Measurements from ENCODE around the gene PKIB.

The PKIB gene

DNA sequence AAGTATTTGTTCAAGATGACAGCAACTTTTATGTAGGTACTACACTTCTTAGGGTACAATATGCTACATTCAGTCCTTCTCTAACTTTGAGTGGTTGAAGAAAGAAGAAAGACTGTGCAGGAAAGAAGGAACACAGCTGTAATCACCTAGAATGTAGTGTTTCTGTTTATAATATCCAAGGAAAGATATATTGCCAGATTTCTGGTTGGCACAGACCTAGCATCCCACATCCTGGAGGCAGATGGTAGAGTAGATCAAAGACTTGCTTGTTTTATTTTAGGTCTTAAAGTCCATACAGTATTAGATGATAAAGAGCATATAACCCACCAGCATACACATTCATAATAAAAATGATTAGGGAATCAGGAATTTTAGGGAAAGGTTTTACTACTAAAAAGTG is 156.1 kb downstream of the PKIB start:
- no peak overlapping the region for H3K4me3 ChIP-seq (ENCODE audit: low read depth in 1 of 2, low read length in 2 of 2)
- no peaks in the 10 kb centered on the region for H3K27me3 ChIP-seq (ENCODE audit: insufficient read depth, low read length, poor library complexity)
- no peak overlapping the region for H3K9ac ChIP-seq (ENCODE audit: low read depth, low read length)
- H4K20me1 ChIP-seq (ENCODE audit: insufficient read depth, low read length): no peaks in the 10 kb centered on the region
- no peak for DNase-seq
- H2AFZ ChIP-seq (ENCODE audit: low read depth, low read length): no peak overlapping the region; the same call in 1 of the 2 replicates
- no peaks in the 10 kb centered on the region for H3K4me1 ChIP-seq (ENCODE audit: insufficient read depth, low read length)
- TF ChIP-seq CTCF (IDR thresholded peaks at IDR 0.05; ENCODE audit: borderline replicate concordance, extremely low read depth, low read length, poor library complexity, severe bottlenecking): no peak
- TF ChIP-seq EZH2 (IDR thresholded peaks at IDR 0.05; ENCODE audit: borderline replicate concordance, low read depth, low read length, severe bottlenecking): no peak
- H3K4me2 ChIP-seq (ENCODE audit: insufficient read depth, low read length): no peak overlapping the region
- no peak overlapping the region for H3K27ac ChIP-seq (ENCODE audit: low read length)
- no peaks in the 10 kb centered on the region for H3K36me3 ChIP-seq (ENCODE audit: insufficient read depth, low read length)
- no peaks in the 10 kb centered on the region for H3K9me3 ChIP-seq (ENCODE audit: insufficient read depth, low read length, severe bottlenecking)
- H3K79me2 ChIP-seq (ENCODE audit: insufficient read depth, low read length): no peaks in the 10 kb centered on the region
- ATAC-seq (ENCODE audit: insufficient read depth, low read depth): no peak

DNA sequence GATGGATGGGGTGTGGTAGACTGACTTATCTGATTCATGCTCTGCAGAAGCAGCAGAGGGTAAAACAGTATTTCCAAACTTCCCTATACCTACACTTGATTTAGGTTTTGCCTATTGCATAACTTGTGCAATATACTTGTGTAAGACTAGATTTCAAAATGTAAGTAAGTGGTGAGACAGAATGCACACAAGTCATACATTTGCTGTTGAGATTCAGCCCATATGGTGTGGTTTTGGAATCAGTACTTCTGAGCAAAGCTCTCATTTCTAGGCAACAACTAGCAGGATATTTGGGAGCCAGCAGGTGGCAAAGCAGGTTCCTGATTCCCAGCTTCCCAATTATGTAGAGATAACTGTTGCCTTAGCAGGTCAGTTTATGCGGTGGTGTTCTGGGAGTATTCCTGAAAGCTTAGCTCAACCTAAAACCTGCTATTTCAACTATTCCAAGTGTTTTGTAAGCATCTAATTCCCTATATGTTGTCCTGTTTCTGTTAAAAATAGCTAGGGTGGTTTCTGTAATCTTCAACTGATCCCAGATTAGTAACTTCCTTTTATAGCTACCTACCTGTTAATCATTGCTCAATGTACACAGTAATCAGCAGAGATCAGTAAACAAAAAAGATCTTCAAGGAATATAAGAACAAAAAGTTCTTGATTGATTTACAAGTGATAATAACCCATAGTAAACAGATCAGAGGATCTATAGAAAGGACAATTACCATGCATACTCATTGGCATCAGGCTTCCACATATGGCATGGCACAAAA is 160.8 kb downstream of the PKIB start:
- Histone ChIP-seq H3K9ac (ENCODE audit: low read depth, low read length) (no peak overlapping the region), H3K27ac (ENCODE audit: low read length) (no peak overlapping the region), H3K4me1 (ENCODE audit: insufficient read depth, low read length) (no peaks in the 10 kb centered on the region), H3K4me3 (ENCODE audit: low read depth in 1 of 2, low read length in 2 of 2) (no peak overlapping the region), H3K27me3 (ENCODE audit: insufficient read depth, low read length, poor library complexity) (no peaks in the 10 kb centered on the region), H3K4me2 (ENCODE audit: insufficient read depth, low read length) (no peak overlapping the region), H2AFZ (ENCODE audit: low read depth, low read length) (no peak overlapping the region), H3K79me2 (ENCODE audit: insufficient read depth, low read length) (no peaks in the 10 kb centered on the region), H3K9me3 (ENCODE audit: insufficient read depth, low read length, severe bottlenecking) (no peaks in the 10 kb centered on the region), H4K20me1 (ENCODE audit: insufficient read depth, low read length) (no peaks in the 10 kb centered on the region), H3K36me3 (ENCODE audit: insufficient read depth, low read length) (no peaks in the 10 kb centered on the region)
- no peak for ATAC-seq (ENCODE audit: insufficient read depth, low read depth)
- TF ChIP-seq EZH2 (IDR thresholded peaks at IDR 0.05; ENCODE audit: borderline replicate concordance, low read depth, low read length, severe bottlenecking) (no peak), CTCF (IDR thresholded peaks at IDR 0.05; ENCODE audit: borderline replicate concordance, extremely low read depth, low read length, poor library complexity, severe bottlenecking) (no peak)
- no peak for DNase-seq

DNA sequence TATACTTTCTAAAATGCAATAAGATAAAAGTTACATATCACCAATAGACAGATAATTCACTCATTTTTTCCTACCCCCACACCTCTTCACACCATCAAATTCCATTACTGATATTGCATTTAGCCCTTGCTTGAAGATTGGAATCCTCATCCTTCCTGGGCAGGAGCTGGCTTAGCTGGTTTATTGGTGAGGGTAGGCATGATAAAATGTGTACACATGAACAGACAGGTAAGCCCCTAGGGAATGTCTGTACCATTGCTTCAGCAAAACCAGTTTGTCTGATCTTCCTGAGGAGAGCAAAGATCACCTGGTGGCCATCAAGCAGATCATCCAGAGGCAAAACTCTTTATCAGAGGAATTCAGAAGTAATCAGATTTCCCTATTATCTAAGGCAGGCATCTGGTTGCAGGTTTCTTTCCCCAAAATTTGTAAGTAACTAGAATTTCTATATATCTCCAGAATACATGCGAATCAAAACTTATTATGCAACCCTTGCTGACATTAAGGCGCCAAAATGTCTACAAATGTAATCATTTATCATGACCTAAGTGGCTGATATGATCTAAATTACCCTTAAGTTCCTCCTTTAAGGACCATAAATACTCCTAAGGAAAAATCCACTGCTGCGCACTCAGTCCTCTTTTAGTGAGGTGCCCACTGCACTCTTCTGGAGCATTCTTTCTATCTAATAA is 162.7 kb downstream of the PKIB start:
- TF ChIP-seq CTCF (IDR thresholded peaks at IDR 0.05; ENCODE audit: borderline replicate concordance, extremely low read depth, low read length, poor library complexity, severe bottlenecking) (no peak), EZH2 (IDR thresholded peaks at IDR 0.05; ENCODE audit: borderline replicate concordance, low read depth, low read length, severe bottlenecking) (no peak)
- no peak overlapping the region for H3K27ac ChIP-seq (ENCODE audit: low read length)

More for the DNA sequence above, 162.7 kb downstream of the PKIB start:
- Histone ChIP-seq H3K36me3 (ENCODE audit: insufficient read depth, low read length) (no peaks in the 10 kb centered on the region), H4K20me1 (ENCODE audit: insufficient read depth, low read length) (no peaks in the 10 kb centered on the region), H3K4me2 (ENCODE audit: insufficient read depth, low read length) (no peak overlapping the region), H3K27me3 (ENCODE audit: insufficient read depth, low read length, poor library complexity) (peaks cover under 1% of the 10 kb centered on the region), H2AFZ (ENCODE audit: low read depth, low read length) (no peak overlapping the region), H3K9me3 (ENCODE audit: insufficient read depth, low read length, severe bottlenecking) (no peaks in the 10 kb centered on the region), H3K9ac (ENCODE audit: low read depth, low read length) (no peak overlapping the region), H3K79me2 (ENCODE audit: insufficient read depth, low read length) (no peaks in the 10 kb centered on the region), H3K4me3 (ENCODE audit: low read depth in 1 of 2, low read length in 2 of 2) (no peak overlapping the region), H3K4me1 (ENCODE audit: insufficient read depth, low read length) (no peaks in the 10 kb centered on the region)
- ATAC-seq (ENCODE audit: insufficient read depth, low read depth): no peak
- DNase-seq: no peak

All from DND-41 (cell line).